Small intestine (tissue), 7 donors: ENCODE results near the gene LDB2. TPM values are rescaled to one million over a fixed set of nuclear protein-coding genes. Genes with fewer than 3 reads are reported as not detected.
A peak's percentile ranks its signal among the peaks of the same experiment; 100 is the strongest.

Experiments used
- DNase-seq, 2 donors: peaks; one replicate each; pipeline versions ENCODE4 v3.0.0 to v3.0.0-alpha.2; 2013
- FAIRE-seq: peaks from 2 replicates; lab custom pipeline; 2012; peaks lifted over from hg19 to GRCh38; lab: Jason Lieb, UNC
- H3K27ac ChIP-seq, 3 donors: one replicate each; pipeline ENCODE4 v1.5.1; 2013; ENCODE audit warnings: low read length in 2 of 3, mild to moderate bottlenecking in 2 of 3, control low read depth in 1 of 3, inconsistent platforms in 1 of 3, low read depth in 1 of 3, moderate library complexity in 1 of 3
- H3K27me3 ChIP-seq, 3 donors: one replicate each; pipeline ENCODE4 v1.6.1; 2013; ENCODE audit warnings: low read length in 3 of 3, inconsistent platforms in 1 of 3; ENCODE audit not compliant: control insufficient read depth in 3 of 3, insufficient read depth in 3 of 3
- H3K36me3 ChIP-seq, 3 donors: one replicate each; pipeline ENCODE4 v1.6.1; 2013; ENCODE audit warnings: low read length in 3 of 3, inconsistent platforms in 1 of 3, low read depth in 1 of 3, mild to moderate bottlenecking in 1 of 3, moderate library complexity in 1 of 3; ENCODE audit not compliant: control insufficient read depth in 3 of 3, insufficient read depth in 2 of 3
- H3K4me1 ChIP-seq, 3 donors: one replicate each; pipeline ENCODE4 v1.6.1; 2013; ENCODE audit warnings: low read length in 2 of 3, inconsistent platforms in 1 of 3, low read depth in 1 of 3, mild to moderate bottlenecking in 1 of 3, moderate library complexity in 1 of 3; ENCODE audit not compliant: control insufficient read depth in 3 of 3, insufficient read depth in 2 of 3
- H3K4me3 ChIP-seq, 3 donors: one replicate each; pipeline ENCODE4 v1.5.1; 2013; ENCODE audit warnings: low read length in 3 of 3, control low read depth in 1 of 3, inconsistent platforms in 1 of 3, low read depth in 1 of 3, mild to moderate bottlenecking in 1 of 3, moderate library complexity in 1 of 3
- H3K9me3 ChIP-seq, 2 donors: one replicate each; pipeline ENCODE4 v1.6.1; 2013; ENCODE audit warnings: low read depth in 1 of 2, low read length in 1 of 2; ENCODE audit not compliant: control insufficient read depth in 2 of 2, insufficient read depth in 1 of 2
- WGBS, 3 donors: extraction: QIAGEN DNeasy Blood & Tissue Kit; methylation state at CpG; one replicate each; pipeline ENCODE4 v1.1.7; 2013; 5-methylcytosine and 5-hydroxymethylcytosine counted together
- polyA plus RNA-seq, 4 donors: library from polyadenylated mRNA; stranded (reverse) in 3 of 4; unstranded in 1 of 4; fragments of 200-250 nt in 3 of 4; fragments of 120-200 nt in 1 of 4; gene quantifications; one replicate each; pipeline versions ENCODE4 v1.2.1 to v1.2.3, GENCODE V29; 2013
- donor health status: healthy with polysubstance abuse.
- donor health status: control.
- donor health status: control.
- donor health status: Bipolar disorder and iron deficiency.
- donor health status: healthy.

The LDB2 gene
- polyA plus RNA-seq, 4 donors = 1.1 to 19.2 (median 6.6) TPM

- H3K27ac ChIP-seq = no peak overlapping the region
- H3K9me3 ChIP-seq = no peaks in the 10 kb centered on the region
- WGBS, 3 donors = 80 to 84% (median 81%) methylated on average over 4 of the region's 4 CpGs
- H3K4me1 ChIP-seq = no peaks in the 10 kb centered on the region
- no peaks in the 10 kb centered on the region for H3K36me3 ChIP-seq
- FAIRE-seq (no peak), DNase-seq (no peak)
- no peak overlapping the region for H3K4me3 ChIP-seq
- H3K27me3 ChIP-seq = no peaks in the 10 kb centered on the region
Observed at GRCh38 chr4:16707874-16708273, 190.6 kb downstream of the LDB2 start.

GRCh38 chr4:16706251-16706650, 192.2 kb downstream of the LDB2 start:
- whole genome bisulfite sequencing, 3 donors = 67 to 83% (median 74%) methylated on average over 6 of the region's 6 CpGs
- H3K36me3 ChIP-seq = no peaks in the 10 kb centered on the region
- no peak overlapping the region for H3K4me3 ChIP-seq
- H3K27me3 ChIP-seq = no peaks in the 10 kb centered on the region
- no peaks in the 10 kb centered on the region for H3K4me1 ChIP-seq
- no peaks in the 10 kb centered on the region for H3K9me3 ChIP-seq
- FAIRE-seq (no peak), DNase-seq (no peak)
- H3K27ac ChIP-seq = no peak overlapping the region

DNA sequence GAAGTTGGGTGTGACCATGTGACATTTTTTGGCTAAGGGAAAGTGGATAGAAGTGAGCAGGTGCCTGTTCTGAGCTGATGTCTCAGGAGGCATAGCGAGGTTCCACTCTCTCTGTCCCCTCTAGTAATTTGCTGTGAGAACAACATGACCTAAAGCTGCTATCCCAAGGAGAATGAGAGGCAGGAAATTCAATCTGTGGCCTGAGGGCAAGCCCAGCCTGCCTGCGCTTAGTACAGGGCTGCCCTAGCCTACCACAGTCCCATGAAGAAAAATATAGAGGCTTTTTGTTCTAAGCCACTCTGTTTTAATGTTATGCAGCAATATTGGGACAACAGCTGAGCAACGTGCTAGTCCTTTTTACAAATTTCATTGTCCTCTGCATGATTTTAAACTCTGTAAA, 193.1 kb downstream of the LDB2 start:
- Histone ChIP-seq H3K9me3 (no peaks in the 10 kb centered on the region), H3K36me3 (no peaks in the 10 kb centered on the region), H3K27ac (no peak overlapping the region), H3K4me3 (no peak overlapping the region), H3K27me3 (no peaks in the 10 kb centered on the region), H3K4me1 (no peaks in the 10 kb centered on the region)
- DNase-seq (no peak), FAIRE-seq (no peak)
- WGBS, 3 donors = 60 to 84% (median 69%) methylated on average over 3 of the region's 3 CpGs

DNA sequence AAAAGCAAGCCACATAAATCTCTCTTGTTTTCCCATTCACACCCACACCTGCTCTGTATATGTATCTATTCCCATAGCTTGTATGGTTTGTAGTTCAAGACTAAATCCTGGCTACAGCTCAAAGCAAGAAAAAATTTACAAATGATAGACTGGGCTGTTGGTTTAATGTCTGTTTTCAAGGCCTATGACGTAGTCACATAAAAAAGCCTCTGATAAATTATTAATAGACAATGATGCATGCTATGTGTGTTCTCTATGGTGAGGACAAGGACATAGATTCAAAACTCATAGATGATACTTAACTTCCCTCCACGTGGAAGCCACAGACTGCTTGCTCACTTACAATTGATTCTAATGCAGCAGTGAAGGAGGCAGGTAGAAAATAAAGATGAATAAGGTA, 194.0 kb downstream of the LDB2 start:
- no peak overlapping the region for H3K4me3 ChIP-seq
- DNase-seq = no peak
- no peaks in the 10 kb centered on the region for H3K9me3 ChIP-seq
- H3K4me1 ChIP-seq = no peaks in the 10 kb centered on the region
- no peak overlapping the region for H3K27ac ChIP-seq
- no peak for FAIRE-seq
- 31 to 67% (median 37%) methylated on average over 2 of the region's 2 CpGs for WGBS, 3 donors
- no peaks in the 10 kb centered on the region for H3K27me3 ChIP-seq
- H3K36me3 ChIP-seq = no peaks in the 10 kb centered on the region

- H3K36me3 ChIP-seq = no peaks in the 10 kb centered on the region
- no peak for DNase-seq
- no peaks in the 10 kb centered on the region for H3K9me3 ChIP-seq
- no peak for FAIRE-seq
- no peaks in the 10 kb centered on the region for H3K4me1 ChIP-seq
- 81 to 90% (median 84%) methylated on average over 1 of the region's 1 CpG for WGBS, 3 donors
- H3K27me3 ChIP-seq = no peaks in the 10 kb centered on the region
- no peak overlapping the region for H3K27ac ChIP-seq
- H3K4me3 ChIP-seq = no peak overlapping the region
Observed at GRCh38 chr4:16695896-16696295, 202.5 kb downstream of the LDB2 start.

- H3K4me3 ChIP-seq = no peak overlapping the region
- no peaks in the 10 kb centered on the region for H3K27me3 ChIP-seq
- DNase-seq (no peak), FAIRE-seq (no peak)
- H3K9me3 ChIP-seq = no peaks in the 10 kb centered on the region
- H3K36me3 ChIP-seq = no peaks in the 10 kb centered on the region
- H3K27ac ChIP-seq = no peak overlapping the region
- 57 to 81% (median 79%) methylated on average over 4 of the region's 4 CpGs for WGBS, 3 donors
- no peaks in the 10 kb centered on the region for H3K4me1 ChIP-seq
Observed at GRCh38 chr4:16694884-16695276, 203.6 kb downstream of the LDB2 start.

DNA sequence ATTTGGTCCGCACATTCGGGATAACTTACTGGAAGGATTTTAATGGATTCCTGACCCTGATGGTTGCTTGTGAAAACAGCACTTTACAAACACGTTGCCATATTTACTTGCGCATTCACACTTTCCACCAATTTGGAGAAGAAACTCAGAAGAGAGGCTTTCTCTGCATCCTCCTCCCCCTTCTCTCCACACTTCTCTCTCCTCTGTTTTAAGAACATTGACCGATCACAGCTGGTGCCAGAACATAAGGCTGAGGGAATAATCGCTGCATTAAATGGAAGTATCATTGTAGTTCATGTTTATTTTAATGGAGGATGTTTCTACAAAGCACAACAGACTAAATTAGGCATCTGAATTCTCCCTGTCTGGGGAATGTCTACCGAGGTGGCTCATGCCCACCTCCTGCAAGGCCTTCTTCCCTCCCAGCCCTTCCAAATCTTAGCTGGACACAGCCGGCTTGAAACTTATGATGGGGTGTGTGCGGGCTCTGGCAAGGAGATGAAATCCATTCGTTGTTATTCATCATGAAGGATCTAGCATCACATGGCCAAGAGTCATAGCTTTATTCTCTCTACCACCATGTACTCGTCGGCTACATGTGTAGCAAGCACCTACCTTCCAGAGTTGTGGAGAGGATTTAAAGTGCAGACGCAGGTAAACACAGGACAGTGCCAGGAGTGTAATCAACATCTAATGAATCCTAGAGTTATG, 204.1 kb downstream of the LDB2 start:
- WGBS, 3 donors = 61 to 73% (median 69%) methylated on average over 13 of the region's 13 CpGs
- FAIRE-seq (no peak), DNase-seq (no peak)
- Histone ChIP-seq H3K27me3 (no peaks in the 10 kb centered on the region), H3K27ac (peak overlapping the region in 1 of 3 donors; percentile 27), H3K4me3 (no peak overlapping the region), H3K36me3 (no peaks in the 10 kb centered on the region), H3K9me3 (no peaks in the 10 kb centered on the region), H3K4me1 (no peaks in the 10 kb centered on the region)

- Histone ChIP-seq H3K36me3 (no peaks in the 10 kb centered on the region), H3K4me1 (no peaks in the 10 kb centered on the region), H3K27me3 (no peaks in the 10 kb centered on the region), H3K27ac (no peak overlapping the region), H3K9me3 (peaks cover 0 to 2% of the 10 kb centered on the region in 2 donors), H3K4me3 (no peak overlapping the region)
- 70 to 81% (median 73%) methylated on average over 3 of the region's 3 CpGs for WGBS, 3 donors
- DNase-seq (no peak), FAIRE-seq (no peak)
Observed at GRCh38 chr4:16693641-16694040, 204.8 kb downstream of the LDB2 start.
